ENCODE measurements around the gene MED13L. TPM values are rescaled to one million over a fixed set of nuclear protein-coding genes. Genes with fewer than 3 reads are reported as not detected.
A peak's percentile ranks its signal among the peaks of the same experiment; 100 is the strongest.

The MED13L gene
- total RNA-seq, 2 experiments from 2014 or later = 25.7 to 40.1 TPM

DNA sequence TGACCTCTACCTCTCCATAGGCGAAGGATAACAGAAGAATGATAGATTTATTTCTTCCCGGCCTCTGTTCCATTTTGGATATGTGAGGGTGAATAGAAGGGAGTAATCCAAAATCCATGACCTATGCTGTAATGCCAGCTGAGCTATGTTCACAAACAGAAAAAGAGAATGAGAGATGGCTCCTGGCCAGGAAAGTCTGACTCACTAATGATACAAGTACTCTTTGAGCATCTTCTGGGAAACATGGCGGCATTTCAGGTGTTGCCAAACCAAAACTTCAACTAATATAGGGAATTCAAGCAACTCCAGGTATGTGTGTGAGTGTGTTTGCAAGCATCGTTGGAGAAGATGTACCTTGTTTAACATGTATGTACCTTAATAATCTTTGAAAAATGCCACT, 55.1 kb downstream of the MED13L start:
- Histone ChIP-seq H4K20me1 (ENCODE audit: insufficient read depth, low read length) (peaks cover 1% of the 10 kb centered on the region; the same call in 1 of the 2 replicates), H3K9me2 (ENCODE audit: insufficient read depth, low read length) (no peaks in the 10 kb centered on the region), H3K4me2 (ENCODE audit: low read length) (no peak overlapping the region), H2AFZ (ENCODE audit: low read length) (no peak overlapping the region), H3K79me2 (ENCODE audit: insufficient read depth, low read depth, low read length) (no peaks in the 10 kb centered on the region), H3K9me3 (ENCODE audit: low read length) (no peaks in the 10 kb centered on the region), H3K4me1 (ENCODE audit: insufficient read depth, low read length, poor library complexity, severe bottlenecking) (no peaks in the 10 kb centered on the region), H3K4me3 (ENCODE audit: low read depth, low read length, poor library complexity, severe bottlenecking) (no peak overlapping the region), H3K27ac (ENCODE audit: low read depth, low read length, poor library complexity, severe bottlenecking) (no peak overlapping the region), H3K36me3 (ENCODE audit: insufficient read depth, low read length) (no peaks in the 10 kb centered on the region)
- BruUV-seq (replicated peaks) = no TSS peak
- intact Hi-C loops (cut with micrococcal nuclease; ENCODE audit: unreplicated experiment) = no loop called here
- DNase-seq (ENCODE audit: low spot score) = no peak
- POLR2A ChIA-PET = no interaction called here
- CTCF ChIA-PET (ENCODE audit: unreplicated experiment) = no interaction called here
- TF ChIP-seq EZH2phosphoT487 (IDR thresholded peaks at IDR 0.05; ENCODE audit: borderline replicate concordance, low read depth, low read length) = no peak
- TF ChIP-seq, protein P1, sequence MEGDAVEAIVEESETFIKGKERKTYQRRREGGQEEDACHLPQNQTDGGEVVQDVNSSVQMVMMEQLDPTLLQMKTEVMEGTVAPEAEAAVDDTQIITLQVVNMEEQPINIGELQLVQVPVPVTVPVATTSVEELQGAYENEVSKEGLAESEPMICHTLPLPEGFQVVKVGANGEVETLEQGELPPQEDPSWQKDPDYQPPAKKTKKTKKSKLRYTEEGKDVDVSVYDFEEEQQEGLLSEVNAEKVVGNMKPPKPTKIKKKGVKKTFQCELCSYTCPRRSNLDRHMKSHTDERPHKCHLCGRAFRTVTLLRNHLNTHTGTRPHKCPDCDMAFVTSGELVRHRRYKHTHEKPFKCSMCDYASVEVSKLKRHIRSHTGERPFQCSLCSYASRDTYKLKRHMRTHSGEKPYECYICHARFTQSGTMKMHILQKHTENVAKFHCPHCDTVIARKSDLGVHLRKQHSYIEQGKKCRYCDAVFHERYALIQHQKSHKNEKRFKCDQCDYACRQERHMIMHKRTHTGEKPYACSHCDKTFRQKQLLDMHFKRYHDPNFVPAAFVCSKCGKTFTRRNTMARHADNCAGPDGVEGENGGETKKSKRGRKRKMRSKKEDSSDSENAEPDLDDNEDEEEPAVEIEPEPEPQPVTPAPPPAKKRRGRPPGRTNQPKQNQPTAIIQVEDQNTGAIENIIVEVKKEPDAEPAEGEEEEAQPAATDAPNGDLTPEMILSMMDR (conservative IDR thresholded peaks at IDR 0.05; ENCODE audit: low read length) = no peak

DNA sequence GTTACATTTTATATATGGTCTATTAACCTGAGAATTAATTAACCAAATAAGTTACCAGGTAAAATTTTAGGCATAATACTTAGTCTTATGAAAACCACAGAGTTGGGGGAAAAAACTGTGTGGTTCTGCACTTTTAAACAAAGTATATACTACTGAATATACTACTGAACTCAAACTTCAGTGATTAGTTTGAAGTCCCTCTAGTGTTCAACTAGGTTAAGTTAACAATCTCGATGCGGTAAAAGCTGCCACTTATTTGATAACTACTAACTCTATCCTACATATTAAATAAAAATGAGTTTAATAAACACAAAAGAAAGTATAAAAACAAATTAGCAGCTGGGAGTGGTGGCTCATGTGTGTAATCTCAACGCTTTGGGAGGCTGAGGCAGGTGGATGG, 56.7 kb downstream of the MED13L start:
- H3K4me3 ChIP-seq (ENCODE audit: low read depth, low read length, poor library complexity, severe bottlenecking) = no peak overlapping the region
- ChIA-PET POLR2A (interaction anchor here (0.7 kb wide), 2 partner anchors 16 to 28 kb away, joined by 3 to 4 read pairs; no protein-coding TSS in a partner anchor), CTCF (ENCODE audit: unreplicated experiment) (no interaction called here)
- H3K9me3 ChIP-seq (ENCODE audit: low read length) = no peaks in the 10 kb centered on the region
- no peaks in the 10 kb centered on the region for H3K4me1 ChIP-seq (ENCODE audit: insufficient read depth, low read length, poor library complexity, severe bottlenecking)
- intact Hi-C loops (cut with micrococcal nuclease; ENCODE audit: unreplicated experiment) = no loop called here
- H3K36me3 ChIP-seq (ENCODE audit: insufficient read depth, low read length) = no peaks in the 10 kb centered on the region
- H3K4me2 ChIP-seq (ENCODE audit: low read length) = no peak overlapping the region
- no peak overlapping the region for H2AFZ ChIP-seq (ENCODE audit: low read length)
- BruUV-seq (replicated peaks) = no TSS peak
- H3K79me2 ChIP-seq (ENCODE audit: insufficient read depth, low read depth, low read length) = no peaks in the 10 kb centered on the region
- H3K27ac ChIP-seq (ENCODE audit: low read depth, low read length, poor library complexity, severe bottlenecking) = no peak overlapping the region
- H3K9me2 ChIP-seq (ENCODE audit: insufficient read depth, low read length) = no peaks in the 10 kb centered on the region
- H4K20me1 ChIP-seq (ENCODE audit: insufficient read depth, low read length) = peaks cover 12% of the 10 kb centered on the region; the same call in 1 of the 2 replicates
- no peak for DNase-seq (ENCODE audit: low spot score)
- TF ChIP-seq, protein P1 (conservative IDR thresholded peaks at IDR 0.05; ENCODE audit: low read length) = 0 out of 2 replicates have a peak, but pooled peaks have one; percentile 17
- TF ChIP-seq EZH2phosphoT487 (IDR thresholded peaks at IDR 0.05; ENCODE audit: borderline replicate concordance, low read depth, low read length) = no peak

DNA sequence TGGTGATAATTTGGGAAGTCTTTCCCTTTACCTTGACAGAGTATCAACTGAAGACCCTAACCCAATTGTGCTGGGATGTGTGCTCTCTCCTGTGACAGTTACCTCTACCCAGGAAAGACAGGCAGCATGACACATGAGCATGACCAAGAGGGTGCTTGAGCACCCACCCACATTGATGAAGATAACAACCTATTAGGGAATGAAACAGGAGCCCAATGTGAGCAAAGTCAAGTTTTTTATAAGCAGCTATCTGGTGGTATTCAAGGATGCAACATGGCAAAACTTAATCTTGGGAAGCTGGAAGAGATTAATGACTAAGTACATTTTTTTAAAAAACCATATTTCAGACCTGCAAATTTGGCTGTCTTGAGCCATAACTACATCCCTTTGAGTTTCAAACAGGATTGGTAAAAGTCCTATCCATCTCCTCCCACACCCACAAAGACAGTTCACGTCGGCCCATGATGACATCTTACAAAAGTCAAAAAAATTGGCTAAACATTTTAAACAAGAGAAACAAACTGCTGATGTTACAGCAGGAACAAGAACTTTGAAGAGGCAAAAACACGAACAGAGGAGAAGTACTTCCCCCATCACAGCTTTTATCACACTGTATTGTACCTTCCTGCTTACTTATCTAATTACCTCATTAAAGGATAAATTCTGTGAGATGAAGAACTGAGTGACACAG, 60.3 kb downstream of the MED13L start:
- BruUV-seq (replicated peaks) = no TSS peak
- CTCF ChIA-PET (ENCODE audit: unreplicated experiment) = no interaction called here

More for the DNA sequence above, 60.3 kb downstream of the MED13L start:
- Histone ChIP-seq H2AFZ (ENCODE audit: low read length) (no peak overlapping the region), H3K9me2 (ENCODE audit: insufficient read depth, low read length) (no peaks in the 10 kb centered on the region), H3K4me1 (ENCODE audit: insufficient read depth, low read length, poor library complexity, severe bottlenecking) (no peaks in the 10 kb centered on the region), H4K20me1 (ENCODE audit: insufficient read depth, low read length) (peaks cover 18% of the 10 kb centered on the region), H3K27ac (ENCODE audit: low read depth, low read length, poor library complexity, severe bottlenecking) (no peak overlapping the region), H3K79me2 (ENCODE audit: insufficient read depth, low read depth, low read length) (no peaks in the 10 kb centered on the region), H3K4me2 (ENCODE audit: low read length) (no peak overlapping the region), H3K9me3 (ENCODE audit: low read length) (no peaks in the 10 kb centered on the region), H3K36me3 (ENCODE audit: insufficient read depth, low read length) (no peaks in the 10 kb centered on the region), H3K4me3 (ENCODE audit: low read depth, low read length, poor library complexity, severe bottlenecking) (no peak overlapping the region)
- POLR2A ChIA-PET = no interaction called here
- no peak for DNase-seq (ENCODE audit: low spot score)
- intact Hi-C loops (cut with micrococcal nuclease; ENCODE audit: unreplicated experiment) = no loop called here
- TF ChIP-seq, protein P1 (conservative IDR thresholded peaks at IDR 0.05; ENCODE audit: low read length) = no peak
- no peak for TF ChIP-seq EZH2phosphoT487 (IDR thresholded peaks at IDR 0.05; ENCODE audit: borderline replicate concordance, low read depth, low read length)

Data from OCI-LY7 (cell line).